Body of pancreas (tissue), 4 donors: ENCODE results near the gene PALM2AKAP2.
A peak's percentile ranks its signal among the peaks of the same experiment; 100 is the strongest.

Experiments
- POLR2A ChIP-seq, 3 donors: fragments of 450-650 bp; IDR thresholded peaks; one replicate each; pipeline ENCODE4 v1.6.1; 2016; ENCODE audit warnings: antibody characterized with exemption in 3 of 3, mild to moderate bottlenecking in 2 of 3
- TF ChIP-seq, protein P1 (sequence below), 7 experiments: fragments of 450-650 bp in 4 of 7; fragments of 200-600 bp in 3 of 7; sonication (generic) in 3 of 7; IDR thresholded peaks; one replicate each; pipeline ENCODE4 v1.5.1; 2016 to 2019; ENCODE audit warnings: antibody characterized with exemption in 7 of 7

DNA sequence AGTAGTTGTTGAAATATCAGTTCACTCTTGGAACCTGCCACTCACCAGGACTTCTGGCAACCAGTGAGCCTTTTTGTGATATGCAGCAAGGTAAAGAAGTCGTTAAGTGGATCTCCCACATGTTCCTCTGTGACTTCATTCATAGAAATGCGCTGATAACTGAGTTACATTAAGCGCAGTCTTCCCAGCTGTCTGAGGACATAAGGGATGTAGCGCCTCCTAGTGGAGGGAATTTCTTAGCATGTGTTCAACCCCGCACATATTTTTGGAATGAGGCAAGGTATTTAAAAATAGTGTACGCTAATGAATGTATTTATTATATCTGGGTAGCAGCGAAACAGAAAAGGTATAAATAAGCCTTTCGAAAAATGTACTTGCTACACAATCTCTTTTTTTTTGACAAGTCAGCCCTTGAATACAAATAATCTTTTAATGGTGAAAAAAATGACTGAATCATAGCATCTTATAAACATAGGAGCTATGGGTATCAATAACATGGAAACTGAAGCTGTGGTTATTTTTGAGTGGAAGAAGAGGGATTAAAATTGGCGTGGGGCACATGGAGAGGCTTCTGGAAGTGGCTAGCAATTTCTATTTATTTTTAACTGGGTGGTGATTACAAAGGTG lies 38.0 kb downstream of the PALM2AKAP2 start:
- TF ChIP-seq, protein P1, sequence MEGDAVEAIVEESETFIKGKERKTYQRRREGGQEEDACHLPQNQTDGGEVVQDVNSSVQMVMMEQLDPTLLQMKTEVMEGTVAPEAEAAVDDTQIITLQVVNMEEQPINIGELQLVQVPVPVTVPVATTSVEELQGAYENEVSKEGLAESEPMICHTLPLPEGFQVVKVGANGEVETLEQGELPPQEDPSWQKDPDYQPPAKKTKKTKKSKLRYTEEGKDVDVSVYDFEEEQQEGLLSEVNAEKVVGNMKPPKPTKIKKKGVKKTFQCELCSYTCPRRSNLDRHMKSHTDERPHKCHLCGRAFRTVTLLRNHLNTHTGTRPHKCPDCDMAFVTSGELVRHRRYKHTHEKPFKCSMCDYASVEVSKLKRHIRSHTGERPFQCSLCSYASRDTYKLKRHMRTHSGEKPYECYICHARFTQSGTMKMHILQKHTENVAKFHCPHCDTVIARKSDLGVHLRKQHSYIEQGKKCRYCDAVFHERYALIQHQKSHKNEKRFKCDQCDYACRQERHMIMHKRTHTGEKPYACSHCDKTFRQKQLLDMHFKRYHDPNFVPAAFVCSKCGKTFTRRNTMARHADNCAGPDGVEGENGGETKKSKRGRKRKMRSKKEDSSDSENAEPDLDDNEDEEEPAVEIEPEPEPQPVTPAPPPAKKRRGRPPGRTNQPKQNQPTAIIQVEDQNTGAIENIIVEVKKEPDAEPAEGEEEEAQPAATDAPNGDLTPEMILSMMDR (IDR thresholded peaks at IDR 0.05) = peak; percentile 70 to 91 (median 88)
- no peak for TF ChIP-seq POLR2A (IDR thresholded peaks at IDR 0.05)
